GM19193 (cell line): Measurements from ENCODE around the gene SLX4.
A peak's percentile ranks its signal among the peaks of the same experiment; 100 is the strongest.

Source experiments
- POLR2A ChIP-seq: IDR thresholded peaks from 4 replicates; pipeline ENCODE4 v1.6.1; 2011; ENCODE audit not compliant: insufficient read depth, insufficient read length; ENCODE audit errors: extremely low read depth

SLX4 gene

GRCh38 chr16:3583303-3584038 is 27.9 kb downstream of the SLX4 start:
- no peak for TF ChIP-seq POLR2A

- no peak for TF ChIP-seq POLR2A
Measured at GRCh38 chr16:3582276-3583165, 28.9 kb downstream of the SLX4 start.

- TF ChIP-seq POLR2A = no peak
Measured at GRCh38 chr16:3581392-3581791, 30.0 kb downstream of the SLX4 start.

GRCh38 chr16:3580686-3581085 is 30.7 kb downstream of the SLX4 start:
- no peak for TF ChIP-seq POLR2A

- no peak for TF ChIP-seq POLR2A
Measured at GRCh38 chr16:3580251-3580651, 31.2 kb downstream of the SLX4 start.

GRCh38 chr16:3579776-3580175 is 31.6 kb downstream of the SLX4 start:
- no peak for TF ChIP-seq POLR2A

- peak; percentile 49 for TF ChIP-seq POLR2A
Measured at GRCh38 chr16:3578610-3579551, 32.5 kb downstream of the SLX4 start.

GRCh38 chr16:3578121-3578520 is 33.3 kb downstream of the SLX4 start:
- TF ChIP-seq POLR2A = no peak

GRCh38 chr16:3577302-3577752 is 34.1 kb downstream of the SLX4 start, which contains the start of gene NLRC3:
Gene NLRC3 (minus strand): TSS chr16:3577403. CDS start chr16:3565036, 12,367 bp downstream.
- TF ChIP-seq POLR2A = peak; percentile 47

- no peak for TF ChIP-seq POLR2A
Measured at GRCh38 chr16:3576211-3576610, 35.2 kb downstream of the SLX4 start.

- no peak for TF ChIP-seq POLR2A
Measured at GRCh38 chr16:3575491-3575890, 35.9 kb downstream of the SLX4 start.

- TF ChIP-seq POLR2A = no peak
Measured at GRCh38 chr16:3574195-3574594, 37.2 kb downstream of the SLX4 start.

- no peak for TF ChIP-seq POLR2A
Measured at GRCh38 chr16:3573146-3573815, 38.1 kb downstream of the SLX4 start.
